GF-D8 (cell line): ENCODE data around the gene APC2.
"Not testable (repeated sequence)": the region's sequence is repeated elsewhere in the genome, so short reads cannot be mapped to it uniquely, and the experiment has no call there.

Experiments used
- DNase-seq: peaks from one replicate; lab custom pipeline; 2025; lab: John Stamatoyannopoulos, UW

APC2 gene

GRCh38 chr19:1412995-1413800, 36.7 kb upstream of the APC2 start:
- DNase-seq: no peak

- DNase-seq: no peak
Measured at GRCh38 chr19:1416014-1416841, 33.7 kb upstream of the APC2 start.

- no peak for DNase-seq
Measured at GRCh38 chr19:1417145-1417544, 32.8 kb upstream of the APC2 start.

GRCh38 chr19:1417681-1418495, 32.0 kb upstream of the APC2 start:
- DNase-seq: no peak

- DNase-seq: no peak
Measured at GRCh38 chr19:1418496-1418775, 31.5 kb upstream of the APC2 start.

GRCh38 chr19:1418951-1419738, 30.8 kb upstream of the APC2 start:
- DNase-seq: no peak

GRCh38 chr19:1420085-1420484, 29.8 kb upstream of the APC2 start:
- DNase-seq: not testable (repeated sequence)

- no peak for DNase-seq
Measured at GRCh38 chr19:1420590-1420989, 29.3 kb upstream of the APC2 start.

- DNase-seq: no peak
Measured at GRCh38 chr19:1421218-1421957, 28.5 kb upstream of the APC2 start.

GRCh38 chr19:1421958-1422305, 28.0 kb upstream of the APC2 start:
- DNase-seq: no peak

GRCh38 chr19:1422360-1422759, 27.6 kb upstream of the APC2 start:
- DNase-seq: no peak

- DNase-seq: no peak
Measured at GRCh38 chr19:1422943-1423342, 27.0 kb upstream of the APC2 start.

- no peak for DNase-seq
Measured at GRCh38 chr19:1423436-1424191, 26.3 kb upstream of the APC2 start.

GRCh38 chr19:1424192-1424955, 25.5 kb upstream of the APC2 start:
- no peak for DNase-seq

- no peak for DNase-seq
Measured at GRCh38 chr19:1425102-1425837, 24.7 kb upstream of the APC2 start.

- no peak for DNase-seq
Measured at GRCh38 chr19:1425902-1426301, 24.0 kb upstream of the APC2 start.

- DNase-seq: no peak
Measured at GRCh38 chr19:1426736-1427135, 23.2 kb upstream of the APC2 start.

- DNase-seq: no peak
Measured at GRCh38 chr19:1427221-1427920, 22.6 kb upstream of the APC2 start.
